HEK293T (cell line): Measurements from ENCODE around the gene PCDH19.

Source experiments
- ARNT ChIP-seq: fragments of 450-650 bp; IDR thresholded peaks from 2 replicates; pipeline ENCODE4 v1.6.1; 2017; ENCODE audit warnings: mild to moderate bottlenecking
- BHLHE40 ChIP-seq: fragments of 450-650 bp; IDR thresholded peaks from 2 replicates; pipeline ENCODE4 v1.6.1; 2016; ENCODE audit warnings: mild to moderate bottlenecking, moderate library complexity, borderline replicate concordance
- CTBP1 ChIP-seq: fragments of 450-650 bp; IDR thresholded peaks from 2 replicates; pipeline ENCODE4 v1.6.1; 2016; ENCODE audit warnings: borderline replicate concordance
- LEF1 ChIP-seq: fragments of 450-650 bp; IDR thresholded peaks from 2 replicates; pipeline ENCODE4 v1.6.1; 2017; ENCODE audit warnings: mild to moderate bottlenecking, borderline replicate concordance
- SP1 ChIP-seq: fragments of 450-650 bp; IDR thresholded peaks from 2 replicates; pipeline ENCODE4 v1.6.1; 2017
- TF ChIP-seq, protein P1 (sequence below): fragments of 450-650 bp; IDR thresholded peaks from 2 replicates; pipeline ENCODE4 v1.6.1; 2016

DNA sequence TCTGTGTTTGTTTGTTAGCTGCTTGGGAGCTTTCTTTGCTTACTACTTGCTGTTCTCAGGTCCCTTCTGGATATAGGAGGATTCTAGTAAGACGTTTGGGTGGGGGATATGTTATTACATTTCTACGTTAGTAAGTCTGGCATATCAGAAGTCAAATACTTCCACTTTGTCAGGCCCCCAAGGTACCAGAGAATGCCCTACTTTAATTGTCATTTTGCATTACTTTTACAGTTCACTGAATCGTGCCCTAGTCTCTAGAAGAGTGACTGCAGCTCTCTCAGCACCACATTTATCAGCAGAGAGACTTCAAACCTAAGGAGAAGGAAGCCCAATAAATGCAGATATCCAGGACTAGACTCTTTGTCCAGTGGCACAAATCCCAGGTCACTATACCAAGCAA is 54.4 kb downstream of the PCDH19 start:
- TF ChIP-seq BHLHE40, result no peak
- TF ChIP-seq SP1, result no peak
- TF ChIP-seq, protein P1, sequence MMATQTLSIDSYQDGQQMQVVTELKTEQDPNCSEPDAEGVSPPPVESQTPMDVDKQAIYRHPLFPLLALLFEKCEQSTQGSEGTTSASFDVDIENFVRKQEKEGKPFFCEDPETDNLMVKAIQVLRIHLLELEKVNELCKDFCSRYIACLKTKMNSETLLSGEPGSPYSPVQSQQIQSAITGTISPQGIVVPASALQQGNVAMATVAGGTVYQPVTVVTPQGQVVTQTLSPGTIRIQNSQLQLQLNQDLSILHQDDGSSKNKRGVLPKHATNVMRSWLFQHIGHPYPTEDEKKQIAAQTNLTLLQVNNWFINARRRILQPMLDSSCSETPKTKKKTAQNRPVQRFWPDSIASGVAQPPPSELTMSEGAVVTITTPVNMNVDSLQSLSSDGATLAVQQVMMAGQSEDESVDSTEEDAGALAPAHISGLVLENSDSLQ, result no peak
- TF ChIP-seq LEF1, result no peak
- TF ChIP-seq CTBP1, result no peak
- TF ChIP-seq ARNT, result no peak
